ENCODE data around the gene TRIM27.

DNA sequence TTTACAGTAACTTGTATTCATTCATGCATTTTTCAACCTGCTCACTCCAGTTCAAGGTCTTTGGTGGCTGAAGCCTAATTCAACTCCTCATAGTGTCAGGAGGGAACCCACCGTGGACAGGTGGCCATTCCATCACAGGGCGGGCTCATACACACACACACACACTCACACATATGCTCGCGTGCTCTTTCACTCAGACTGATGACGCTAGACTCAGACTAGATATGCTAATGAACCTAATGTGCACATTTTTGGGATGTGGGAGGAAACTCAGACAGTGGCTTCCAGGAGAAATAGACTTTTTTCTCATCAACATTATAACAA is 56.7 kb downstream of the TRIM27 start:
- no peak for TF ChIP-seq YY1 (IDR thresholded peaks at IDR 0.05; ENCODE audit: insufficient read depth, insufficient read length)
- TF ChIP-seq SUZ12 (IDR thresholded peaks at IDR 0.05; ENCODE audit: extremely low read depth, insufficient read depth, insufficient read length) = no peak

Measured in NT2/D1 (cell line).